Raji (cell line): ENCODE results near the gene SSB.

Experiments
- POLR2A ChIP-seq: IDR thresholded peaks from 2 replicates; pipeline ENCODE4 v1.6.1; 2011; ENCODE audit warnings: low read depth, low read length, control low read depth; ENCODE audit not compliant: insufficient read depth

SSB gene

DNA sequence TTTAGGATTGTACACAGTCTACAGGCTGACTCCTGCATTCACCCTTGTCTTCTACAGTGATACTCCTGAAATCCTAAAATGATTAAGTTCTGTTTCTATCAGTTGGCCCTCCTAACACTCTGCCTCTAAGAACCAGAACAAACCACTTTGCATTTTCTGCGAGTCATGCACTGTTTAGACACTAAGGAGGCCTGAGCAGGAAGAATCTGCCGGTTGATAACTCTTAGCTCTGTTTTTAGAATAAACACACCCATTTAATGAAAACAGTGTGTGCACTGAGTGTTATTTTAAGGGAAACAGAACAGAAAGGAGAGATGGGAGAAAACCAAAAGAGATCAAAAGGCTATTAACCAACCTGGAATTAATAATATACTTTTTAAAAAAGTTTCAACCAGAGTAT lies 22.9 kb upstream of the SSB start:
- TF ChIP-seq POLR2A = no peak

DNA sequence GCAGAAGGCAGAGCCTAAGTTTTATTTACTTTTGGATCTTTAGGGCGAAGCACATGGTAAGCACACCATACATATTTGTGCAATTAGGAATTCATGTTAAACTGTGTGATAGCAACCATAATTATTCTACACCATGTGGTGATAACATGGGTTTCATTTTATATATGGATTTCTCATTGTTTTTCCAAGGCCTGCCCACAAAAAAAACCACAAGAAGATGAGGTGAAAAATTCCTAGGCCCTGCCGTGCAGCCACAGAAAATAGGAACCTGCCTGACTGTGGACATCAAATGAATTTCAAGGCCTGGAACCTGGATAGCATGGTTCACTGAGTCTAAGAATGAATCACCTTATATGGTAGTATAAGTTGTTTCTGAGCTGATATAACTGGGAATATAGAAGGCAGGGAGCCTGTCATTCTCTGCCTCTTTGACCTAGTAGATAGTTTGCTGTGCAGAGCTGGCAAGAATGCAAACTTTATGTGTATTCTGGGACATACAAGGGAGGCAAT lies 22.4 kb upstream of the SSB start:
- TF ChIP-seq POLR2A = no peak

DNA sequence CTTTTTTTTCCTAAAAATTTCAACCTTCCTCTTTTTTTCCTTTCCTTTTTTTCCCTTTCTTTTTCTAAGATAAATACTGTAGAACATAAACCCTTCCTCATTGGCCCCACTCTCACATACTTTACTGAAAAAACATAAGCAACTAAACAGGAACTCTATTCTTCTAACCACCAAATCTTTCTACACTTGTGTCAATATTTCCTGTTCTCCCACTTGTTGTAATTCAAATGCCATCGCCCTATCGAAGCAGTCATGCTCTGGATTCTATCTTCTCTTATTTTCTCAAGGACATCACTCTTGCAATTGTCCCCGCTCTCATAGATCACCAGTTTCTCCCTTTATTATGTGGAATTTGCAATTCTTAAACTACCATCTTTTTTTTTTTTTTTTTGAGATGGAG lies 20.2 kb upstream of the SSB start:
- TF ChIP-seq POLR2A = no peak

DNA sequence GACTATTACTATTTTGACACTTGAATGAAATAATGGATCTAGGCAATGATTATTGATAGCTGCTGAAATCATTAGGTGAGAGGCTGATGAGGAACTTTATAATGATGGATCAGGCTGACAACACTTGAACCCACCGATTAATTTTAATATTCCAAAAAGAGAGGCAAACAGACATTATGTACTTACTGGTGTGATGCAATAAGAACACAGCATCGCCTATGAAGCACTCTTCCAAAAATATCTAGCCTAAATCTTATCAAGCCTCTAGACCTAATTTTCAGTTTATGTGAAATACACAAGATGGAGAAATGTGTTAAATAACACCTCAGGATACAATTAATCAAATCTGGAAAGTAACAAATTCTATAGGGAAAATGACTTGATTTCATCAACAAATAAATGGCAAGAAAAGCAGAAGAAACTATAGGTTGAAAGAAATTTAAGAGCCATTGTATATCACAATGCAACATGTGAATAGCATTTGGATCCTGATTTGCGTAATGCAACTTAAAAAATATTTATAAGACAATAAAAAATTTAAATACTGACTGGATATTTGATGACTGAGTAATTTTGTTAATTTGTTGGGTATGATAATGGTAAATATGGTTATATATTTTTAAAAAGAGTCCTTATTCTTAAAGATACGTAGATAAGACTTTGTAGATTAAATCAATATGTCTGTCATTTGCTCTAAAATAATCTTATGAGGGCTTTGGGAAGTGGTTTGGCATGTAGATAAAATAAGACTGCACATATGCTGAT lies 17.2 kb upstream of the SSB start:
- no peak for TF ChIP-seq POLR2A

DNA sequence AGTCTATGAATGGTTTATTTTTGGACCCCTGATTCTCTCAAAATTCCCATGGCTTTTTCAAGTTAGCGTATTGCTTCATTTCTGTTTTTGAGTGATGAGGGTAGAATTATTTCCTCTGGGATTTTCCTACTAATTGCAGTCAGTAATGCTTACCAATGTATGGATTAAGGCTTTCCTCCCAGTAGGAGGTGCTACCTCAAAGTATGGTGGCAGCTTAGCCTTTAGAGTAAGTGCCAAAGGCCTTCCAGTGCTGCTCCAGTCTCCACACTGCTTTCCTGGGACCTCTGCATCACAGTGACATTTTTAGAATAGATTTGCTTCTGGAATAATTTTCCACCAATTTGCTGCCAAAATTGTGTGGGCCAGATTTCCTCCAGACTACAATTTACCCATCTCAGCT lies 16.2 kb upstream of the SSB start:
- no peak for TF ChIP-seq POLR2A

- no peak for TF ChIP-seq POLR2A
Observed at GRCh38 chr2:169790581-169790980, 8.1 kb upstream of the SSB start.

DNA sequence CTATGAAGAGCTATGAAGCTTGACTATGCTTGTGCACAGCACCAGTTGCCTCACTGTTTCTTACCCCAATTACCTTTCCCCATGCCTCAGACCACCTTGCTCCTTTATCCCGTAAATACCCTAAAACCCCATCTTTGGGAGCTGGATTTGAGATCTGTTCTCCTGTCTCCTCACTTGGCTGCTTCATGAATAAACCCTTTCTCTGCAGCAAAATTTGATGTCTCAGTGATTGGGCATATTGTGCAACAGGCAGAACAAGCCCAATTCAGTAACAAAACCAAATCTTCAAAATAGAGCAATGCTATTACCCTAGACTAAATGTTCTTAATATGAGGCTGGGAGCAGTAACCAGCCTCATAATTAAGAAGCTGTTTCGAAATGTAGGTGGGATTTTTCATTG lies 3.5 kb upstream of the SSB start:
- TF ChIP-seq POLR2A = no peak

GRCh38 chr2:169796441-169796840 lies 2.2 kb upstream of the SSB start:
- no peak for TF ChIP-seq POLR2A

DNA sequence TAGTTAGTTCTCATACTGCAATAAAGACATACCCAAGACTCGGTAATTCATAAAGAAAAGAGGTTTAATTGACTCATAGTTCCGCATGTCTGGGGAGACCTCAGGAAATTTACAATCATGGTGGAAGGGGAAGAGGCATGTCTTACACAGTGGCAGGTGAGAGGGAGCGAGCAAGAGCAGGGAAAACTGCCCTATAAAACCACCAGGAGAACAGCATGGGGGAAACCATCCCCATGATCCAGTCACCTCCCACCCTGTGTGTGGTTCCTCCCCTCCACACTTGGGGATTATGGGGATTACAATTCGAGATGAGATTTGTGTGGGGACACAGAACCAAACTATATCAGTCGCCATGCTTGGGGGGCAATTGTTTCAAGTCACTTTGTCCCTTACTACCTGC lies 1.1 kb upstream of the SSB start:
- TF ChIP-seq POLR2A = no peak

GRCh38 chr2:169798397-169798717 lies 314 bp upstream of the SSB start:
- TF ChIP-seq POLR2A = no peak

- no peak for TF ChIP-seq POLR2A
Observed at GRCh38 chr2:169803480-169803879, 4.8 kb downstream of the SSB start.

- TF ChIP-seq POLR2A = no peak
Observed at GRCh38 chr2:169806586-169806985, 7.9 kb downstream of the SSB start.

DNA sequence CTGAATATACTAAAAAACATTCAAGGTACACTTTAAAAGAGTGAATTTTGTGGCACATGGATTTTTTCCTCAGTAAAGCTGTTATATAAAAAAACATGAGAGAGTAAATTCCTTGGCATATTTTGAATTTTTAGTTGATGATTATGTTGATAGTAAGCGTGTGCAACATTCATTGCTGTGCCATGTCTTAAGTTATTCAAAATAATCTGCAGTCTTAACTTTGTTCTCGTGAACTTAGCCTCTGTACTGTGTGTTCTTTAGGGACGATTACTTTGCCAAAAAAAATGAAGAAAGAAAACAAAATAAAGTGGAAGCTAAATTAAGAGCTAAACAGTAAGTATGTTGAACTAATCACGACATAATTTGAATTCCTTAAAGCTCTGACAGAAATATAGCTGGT lies 9.6 kb downstream of the SSB start:
- no peak for TF ChIP-seq POLR2A

DNA sequence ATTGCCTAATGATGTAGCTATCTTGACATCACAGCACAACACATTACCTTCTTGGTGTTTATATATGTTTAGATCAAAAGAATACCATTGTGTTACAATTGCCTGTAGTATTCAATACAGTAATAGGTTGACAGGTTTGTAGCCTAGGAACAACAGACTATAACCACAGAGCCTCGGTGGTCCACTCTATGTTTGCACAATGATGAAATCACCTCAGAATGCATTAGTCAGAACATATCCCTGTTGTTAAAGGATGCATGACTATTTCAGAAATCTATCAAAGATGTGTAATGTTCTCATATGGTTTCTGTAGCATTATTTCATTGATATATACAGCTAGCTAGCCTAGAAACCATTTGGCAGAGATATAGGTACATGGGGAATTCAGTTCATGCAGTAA lies 17.2 kb downstream of the SSB start:
- TF ChIP-seq POLR2A = no peak

GRCh38 chr2:169818241-169818640 lies 19.6 kb downstream of the SSB start:
- no peak for TF ChIP-seq POLR2A

- no peak for TF ChIP-seq POLR2A
Observed at GRCh38 chr2:169819106-169819505, 20.4 kb downstream of the SSB start.

DNA sequence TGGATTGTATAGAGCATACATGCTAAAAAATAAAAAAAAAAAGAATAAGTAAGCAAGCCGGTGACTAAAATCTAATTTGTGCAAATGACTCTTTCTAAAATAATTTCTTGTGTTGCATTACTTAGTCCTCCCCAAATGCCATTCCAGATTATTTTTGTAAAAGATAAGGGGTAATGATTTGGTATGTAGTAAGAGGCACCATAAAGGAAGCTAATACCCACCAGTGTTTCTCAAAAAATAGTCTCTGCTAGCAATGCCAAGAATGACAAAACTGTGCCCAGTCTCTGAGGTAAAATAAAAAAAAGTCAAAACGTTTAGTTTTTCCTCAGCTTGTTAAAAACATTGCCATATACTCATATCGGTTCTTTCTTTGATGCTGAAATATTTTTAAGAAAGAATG lies 23.4 kb downstream of the SSB start:
- TF ChIP-seq POLR2A = no peak
